COLO668 (cell line): Measurements from ENCODE around the gene NOD1.

Experiments
- DNase-seq: peaks from one replicate; lab custom pipeline; 2025; ENCODE audit not compliant: unreplicated experiment; lab: John Stamatoyannopoulos, UW

The NOD1 gene

DNA sequence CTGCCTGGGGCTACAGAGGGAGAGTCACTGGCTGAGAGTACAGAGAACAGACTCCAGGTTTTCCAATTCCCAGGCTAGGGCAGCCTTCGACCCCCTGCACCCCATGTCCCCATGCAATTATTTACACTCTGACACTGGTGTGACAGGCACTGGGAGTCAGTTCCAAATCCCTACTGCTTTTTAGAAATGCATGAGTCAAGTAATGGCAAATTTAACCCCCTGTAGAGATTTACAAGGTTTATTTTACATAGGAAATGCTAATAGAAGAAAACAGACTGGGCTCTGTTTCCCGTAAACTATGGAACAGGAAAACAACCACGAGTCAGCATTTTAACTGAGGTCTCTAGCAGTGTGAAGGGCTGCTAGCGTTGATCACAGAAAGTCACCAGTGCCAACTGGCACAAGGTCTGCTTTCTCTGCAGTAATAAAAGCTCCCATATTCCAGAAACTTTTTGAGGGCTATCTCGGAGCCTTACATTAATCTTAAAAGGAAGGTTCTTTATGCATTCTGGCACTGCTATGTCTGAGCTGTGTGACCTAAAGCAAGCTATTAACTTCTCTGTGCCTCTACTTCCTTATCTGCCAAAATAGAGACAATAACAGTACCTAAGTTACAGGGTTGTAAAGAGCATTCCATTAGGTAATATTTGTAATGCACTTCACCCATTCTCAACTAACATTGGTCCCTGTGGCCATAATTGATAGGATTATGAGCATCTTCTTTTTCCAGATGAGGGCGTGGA is 28.2 kb downstream of the NOD1 start:
- no peak for DNase-seq

DNA sequence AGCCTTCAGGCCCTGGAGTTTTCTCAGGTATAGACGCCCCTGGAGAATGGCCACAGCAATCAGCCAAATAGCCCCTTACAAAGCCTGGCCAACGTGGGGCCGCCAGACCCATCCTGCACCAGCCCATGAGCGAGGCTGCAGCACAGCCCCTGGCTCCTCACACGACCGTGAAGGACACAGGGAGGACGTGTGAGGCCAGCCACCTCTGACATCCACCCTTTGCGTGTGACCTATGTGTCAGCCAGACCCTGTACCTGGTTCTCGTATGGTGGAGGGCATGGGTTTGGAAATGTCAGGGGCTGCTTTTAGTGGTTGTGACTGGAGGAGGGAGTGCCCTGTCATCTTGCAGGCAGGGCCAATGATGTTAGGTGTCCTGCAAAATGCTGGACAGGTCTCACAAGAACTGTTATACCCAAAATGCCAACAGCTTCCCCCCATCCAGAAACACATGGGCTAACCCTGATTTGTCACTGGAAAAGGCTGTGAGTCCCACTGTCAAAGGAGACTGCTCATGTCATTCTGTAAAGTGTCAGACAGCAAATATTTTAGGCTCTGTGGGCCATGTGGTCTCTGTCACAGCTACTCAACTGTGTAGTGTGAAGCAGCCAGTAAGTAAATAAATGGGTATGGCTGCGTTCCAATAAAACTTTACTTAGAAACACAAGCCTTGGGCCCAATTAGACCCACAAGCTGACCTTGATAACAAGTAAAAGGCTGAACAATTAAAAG is 30.0 kb downstream of the NOD1 start:
- no peak for DNase-seq

DNA sequence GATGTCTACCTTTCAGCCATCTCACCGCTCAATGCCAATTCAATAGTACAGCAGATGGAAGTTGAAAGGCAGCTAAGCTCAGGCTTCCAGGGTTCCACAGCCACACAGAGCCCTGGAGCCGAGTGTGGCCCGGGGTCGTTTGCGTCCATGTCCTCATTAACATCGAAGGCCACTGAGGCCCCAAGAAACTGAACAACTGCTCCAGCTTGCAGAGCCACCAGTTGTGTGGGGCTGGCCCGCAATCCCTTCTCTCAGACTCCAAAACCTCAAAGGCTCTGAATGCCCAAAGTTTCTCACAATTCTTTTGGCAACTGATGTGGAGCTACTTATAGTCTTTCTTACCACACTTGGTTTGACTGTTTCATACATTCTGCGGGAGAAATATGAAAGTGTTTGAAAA is 31.1 kb downstream of the NOD1 start:
- no peak for DNase-seq

DNA sequence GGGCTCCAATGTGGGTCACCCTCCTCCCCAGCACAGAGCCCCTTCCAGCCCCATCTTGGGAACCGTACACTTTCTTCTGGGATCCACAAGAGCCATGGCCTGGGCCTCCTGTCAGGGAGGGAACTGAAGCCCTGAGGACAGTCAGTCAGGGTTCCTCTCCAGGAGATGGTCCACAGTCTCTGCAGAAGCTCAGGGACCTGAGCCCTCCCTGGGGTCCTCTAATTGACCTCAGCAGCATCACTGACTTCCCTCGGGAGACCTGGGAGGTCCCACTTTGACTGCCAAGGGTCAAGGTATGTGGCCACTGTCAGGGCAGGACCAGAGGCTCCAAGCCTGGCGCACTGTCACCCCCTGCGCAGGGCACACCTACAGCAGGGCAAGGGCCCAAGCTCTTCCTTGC is 32.3 kb downstream of the NOD1 start:
- DNase-seq = no peak

DNA sequence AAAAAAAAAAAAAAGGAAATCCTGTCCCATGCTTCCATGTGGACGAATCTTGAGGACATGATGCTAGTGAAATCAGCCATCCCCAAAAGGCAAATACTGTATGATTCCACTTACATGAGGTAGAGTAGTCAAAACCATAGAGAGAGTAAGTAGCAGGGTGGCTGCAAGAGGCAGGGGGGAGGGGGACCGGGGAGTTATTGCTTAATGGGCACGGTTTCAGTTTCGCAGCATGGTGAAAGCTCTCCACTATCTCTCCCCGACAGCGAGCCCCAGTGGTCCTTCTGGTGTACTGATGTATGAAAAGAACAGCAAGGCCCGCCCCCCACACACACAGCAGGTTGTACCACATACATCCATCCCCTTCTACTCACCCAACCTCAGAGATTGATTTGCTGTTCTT is 32.8 kb downstream of the NOD1 start:
- no peak for DNase-seq

DNA sequence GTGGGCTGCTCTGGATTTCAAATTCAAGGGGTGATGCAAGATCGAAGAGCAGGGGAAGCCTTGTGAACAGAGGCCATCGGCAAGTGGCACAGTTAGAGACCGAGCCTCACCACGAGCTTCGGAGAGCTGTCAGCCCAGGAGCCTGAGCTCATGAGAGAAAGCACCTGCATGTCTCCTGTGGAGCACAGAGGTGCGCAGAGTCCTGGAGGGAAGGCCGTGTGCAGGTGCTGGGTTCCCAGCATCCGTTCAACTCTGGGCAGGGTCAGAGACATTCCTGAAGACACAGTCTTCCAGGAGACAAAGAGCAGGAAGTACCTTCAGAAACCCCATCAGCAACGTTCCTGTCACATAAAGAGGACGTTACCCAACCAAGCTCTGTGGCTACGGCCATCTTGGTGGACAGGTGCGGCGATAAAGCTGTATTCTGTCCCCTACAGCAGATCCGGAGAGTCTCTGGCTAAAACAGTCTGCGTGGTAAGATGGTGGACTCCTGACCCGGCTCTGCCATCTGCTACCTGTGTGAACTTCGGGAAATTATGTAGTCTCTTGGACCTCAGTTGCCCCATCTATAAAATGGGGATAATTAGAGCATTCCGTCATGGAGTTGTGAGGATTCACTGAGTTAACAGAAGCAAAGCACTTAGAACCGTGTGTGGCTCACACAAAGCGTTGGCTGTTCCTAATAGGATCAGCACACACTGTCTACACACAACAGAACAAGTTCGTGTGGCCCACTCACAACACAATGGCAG is 40.6 kb downstream of the NOD1 start:
- DNase-seq = no peak

DNA sequence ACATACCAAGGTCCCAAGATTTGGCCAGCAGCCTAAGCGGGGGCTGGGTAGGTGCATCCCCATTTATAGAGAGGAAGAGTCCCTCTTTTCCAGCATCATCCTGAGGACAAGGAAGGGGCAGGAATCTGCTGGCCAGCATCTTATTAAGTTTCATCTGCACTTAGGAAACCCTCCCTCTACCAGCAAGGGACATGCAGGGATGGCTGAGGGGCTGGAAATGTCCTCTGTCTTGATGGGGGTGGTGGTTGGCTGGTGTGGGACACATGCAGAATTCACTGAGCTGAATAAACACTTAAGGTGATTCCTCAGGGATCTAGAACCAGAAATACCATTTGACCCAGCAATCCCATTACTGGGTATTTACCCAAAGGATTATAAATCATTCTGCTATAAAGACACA is 42.1 kb downstream of the NOD1 start:
- DNase-seq = peak; percentile 24

DNA sequence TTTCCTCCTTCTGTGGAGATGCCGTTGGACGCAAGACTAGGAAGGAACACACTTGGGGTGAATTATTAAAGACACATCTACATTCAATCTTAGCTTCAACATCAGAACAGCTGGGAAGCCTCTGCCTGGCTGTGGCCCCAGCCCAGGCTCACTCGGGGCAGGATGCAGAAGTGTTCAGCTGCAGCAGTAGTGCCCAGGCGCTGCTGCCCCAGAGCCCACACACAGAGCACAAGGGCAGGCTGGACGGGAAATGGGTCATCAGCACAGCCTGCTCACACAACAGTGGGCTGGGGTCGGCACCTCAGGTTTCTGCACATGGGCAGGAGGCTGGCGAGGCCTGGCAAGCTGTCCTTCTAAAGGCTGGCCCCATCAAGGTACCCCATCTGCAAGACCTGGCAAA is 42.5 kb downstream of the NOD1 start:
- no peak for DNase-seq

DNA sequence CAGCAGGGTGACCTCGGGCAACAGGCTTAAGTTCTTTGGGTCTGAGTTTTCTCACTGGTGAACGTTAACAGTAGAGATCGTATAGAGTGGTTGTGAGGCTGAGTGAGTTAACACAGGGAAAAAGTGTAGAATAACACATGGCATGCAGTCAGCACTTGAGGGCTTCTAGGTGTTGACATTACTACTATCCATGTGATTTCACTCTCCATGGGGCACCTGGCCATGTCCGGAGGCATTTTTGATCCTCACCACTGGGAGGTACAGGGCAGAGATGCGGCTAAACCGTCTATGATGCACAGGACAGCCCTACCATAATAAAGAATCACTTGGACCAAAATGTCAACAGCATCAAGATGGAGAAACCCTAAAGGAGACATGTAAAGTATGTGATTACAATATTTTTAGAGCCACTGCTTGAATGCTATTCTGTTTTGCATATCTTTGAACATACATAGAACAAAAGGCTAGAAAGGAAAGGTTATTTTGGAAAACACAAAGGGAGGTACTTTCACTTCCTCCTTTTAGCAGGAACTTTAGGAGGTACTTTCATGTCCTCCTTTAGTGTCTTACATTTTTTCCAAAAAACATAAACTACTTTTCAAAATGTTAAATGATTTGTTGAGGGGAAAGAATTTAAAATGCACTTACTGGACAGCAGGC is 44.3 kb downstream of the NOD1 start:
- DNase-seq = peak; percentile 53

DNA sequence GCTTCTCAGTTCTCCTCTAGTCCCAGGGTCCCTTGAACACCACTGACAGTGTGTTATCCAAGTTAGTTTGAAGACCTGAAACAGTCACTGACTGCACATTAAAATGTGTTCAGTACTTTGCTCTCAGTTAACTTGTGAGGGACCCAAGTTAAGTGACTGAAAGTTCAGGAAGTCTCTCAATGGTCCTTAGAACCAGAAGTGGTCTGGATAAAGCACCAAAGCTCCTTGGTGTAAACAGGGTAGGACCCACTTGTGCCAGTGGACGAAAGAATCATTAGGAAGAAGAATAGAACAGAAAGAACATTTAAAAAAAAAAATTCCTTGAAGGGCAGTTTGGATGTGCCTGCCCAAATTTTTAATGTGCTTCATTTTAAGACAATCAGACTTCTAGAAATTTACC is 45.1 kb downstream of the NOD1 start:
- DNase-seq = no peak

DNA sequence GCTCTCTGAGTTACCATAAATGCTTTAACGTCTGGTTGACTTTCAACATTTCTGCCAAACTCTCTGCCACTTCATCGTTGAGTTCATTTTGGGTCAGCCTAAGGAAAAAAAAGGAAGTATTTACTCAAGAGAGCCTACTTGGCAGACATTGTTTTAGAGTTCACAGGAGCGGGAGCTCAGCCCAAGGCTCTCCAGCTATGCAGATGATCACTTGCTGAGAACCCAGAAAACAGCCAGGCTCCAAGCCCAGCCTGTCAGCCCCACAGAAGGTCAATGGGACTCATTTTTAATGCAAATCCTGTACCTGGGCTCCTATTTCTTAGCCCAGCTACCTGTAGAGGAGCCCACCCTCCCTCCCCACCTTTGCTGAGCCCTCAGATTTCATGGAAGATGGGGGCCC is 45.5 kb downstream of the NOD1 start:
- DNase-seq = no peak

DNA sequence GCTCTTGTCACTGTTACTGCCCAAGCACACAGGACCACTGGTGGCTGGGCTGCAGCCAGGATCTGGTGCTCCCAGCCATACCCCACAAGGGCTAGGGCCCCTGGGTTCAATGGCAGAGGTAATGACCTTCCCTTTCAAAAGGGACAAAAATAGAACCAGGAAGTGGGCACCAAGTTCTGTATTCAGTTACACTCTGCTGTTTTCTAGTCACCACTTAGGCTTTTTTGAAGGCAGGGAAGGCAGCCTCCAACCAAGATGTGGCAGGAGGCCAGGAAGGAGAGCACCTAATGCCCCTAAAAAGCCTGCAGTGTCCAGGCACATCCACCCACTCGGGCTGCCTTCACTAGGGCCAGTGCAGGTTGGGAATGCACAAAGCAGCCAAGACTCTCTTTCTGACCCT is 47.8 kb downstream of the NOD1 start:
- DNase-seq = no peak

DNA sequence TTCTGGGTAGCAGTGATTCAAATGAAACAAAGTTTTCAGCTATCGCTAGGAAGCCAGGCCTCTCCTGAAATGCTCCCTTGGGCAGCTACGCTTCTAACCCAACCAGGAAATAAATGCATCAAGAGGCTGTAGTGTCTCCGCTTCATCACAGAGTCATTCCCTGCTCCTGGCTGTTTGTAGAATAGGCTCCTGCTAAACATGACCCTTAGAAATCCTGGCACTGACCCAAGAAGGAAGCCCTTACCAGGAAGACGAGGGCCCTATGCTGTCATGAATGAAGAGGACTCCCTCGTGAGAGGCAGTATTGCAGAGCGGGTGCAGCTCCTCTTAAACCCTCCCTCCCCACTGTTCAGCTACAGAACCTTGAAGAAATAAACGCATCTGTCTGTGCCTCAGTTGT is 48.3 kb downstream of the NOD1 start:
- DNase-seq = peak; percentile 38

DNA sequence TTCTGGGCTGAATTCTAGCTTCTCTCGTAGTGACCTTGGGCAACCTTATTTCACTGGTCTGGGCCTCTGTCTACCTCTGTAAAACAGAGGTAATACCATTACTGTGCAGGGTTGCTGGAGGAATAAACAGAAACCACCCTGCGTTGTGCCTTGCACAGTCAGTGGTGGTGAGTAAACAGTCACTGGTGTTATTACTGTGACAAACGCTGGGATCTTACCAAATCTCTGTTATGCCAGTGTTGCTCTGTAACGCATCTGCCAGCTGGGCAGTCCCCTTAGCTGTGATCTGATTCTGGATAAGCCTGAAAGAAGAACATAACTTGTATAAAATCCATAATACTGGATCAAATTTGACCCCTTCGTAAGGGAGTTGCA is 49.4 kb downstream of the NOD1 start:
- no peak for DNase-seq

DNA sequence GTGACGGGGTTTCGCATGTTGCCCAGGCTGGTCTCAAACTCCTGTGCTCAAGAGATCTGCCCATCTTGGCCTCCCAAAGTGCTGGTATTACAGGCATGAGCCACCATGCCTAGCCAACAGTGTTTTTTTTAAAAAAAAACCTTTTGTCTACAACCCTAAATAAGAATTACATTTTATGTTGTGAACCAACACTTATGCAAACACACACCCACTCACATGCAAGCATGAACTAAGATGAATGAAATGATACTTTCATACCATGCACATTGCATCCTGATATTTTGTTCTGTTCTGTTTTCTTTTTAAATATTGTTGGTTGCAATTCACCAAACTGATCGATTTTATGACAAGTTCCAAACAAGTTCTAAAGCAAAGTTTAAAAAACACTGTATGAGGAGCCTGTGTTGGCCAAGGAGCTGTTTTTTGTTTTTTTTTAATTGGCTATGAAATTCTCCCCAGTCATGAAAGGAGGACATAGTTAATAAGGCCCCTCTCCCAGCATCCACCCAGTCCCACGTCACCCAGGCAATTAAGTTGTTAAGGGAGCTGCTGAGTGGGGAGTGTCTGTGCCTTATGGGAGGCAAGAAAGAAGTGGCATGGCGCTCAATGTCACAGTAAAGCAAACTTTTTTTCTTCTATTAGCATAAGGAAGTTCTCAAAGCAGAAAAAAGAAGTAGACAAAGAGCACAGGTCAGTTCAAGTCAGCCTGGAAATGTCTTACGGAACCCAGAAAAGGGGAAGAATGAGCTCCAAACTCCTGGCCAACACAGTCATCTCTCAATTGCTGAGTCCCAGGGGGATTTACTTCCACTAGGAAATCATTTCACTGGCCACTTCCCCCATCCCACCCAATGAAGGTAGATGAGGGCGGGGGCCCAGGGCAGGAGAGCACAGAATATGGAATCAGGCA is 50.1 kb downstream of the NOD1 start:
- DNase-seq = no peak

DNA sequence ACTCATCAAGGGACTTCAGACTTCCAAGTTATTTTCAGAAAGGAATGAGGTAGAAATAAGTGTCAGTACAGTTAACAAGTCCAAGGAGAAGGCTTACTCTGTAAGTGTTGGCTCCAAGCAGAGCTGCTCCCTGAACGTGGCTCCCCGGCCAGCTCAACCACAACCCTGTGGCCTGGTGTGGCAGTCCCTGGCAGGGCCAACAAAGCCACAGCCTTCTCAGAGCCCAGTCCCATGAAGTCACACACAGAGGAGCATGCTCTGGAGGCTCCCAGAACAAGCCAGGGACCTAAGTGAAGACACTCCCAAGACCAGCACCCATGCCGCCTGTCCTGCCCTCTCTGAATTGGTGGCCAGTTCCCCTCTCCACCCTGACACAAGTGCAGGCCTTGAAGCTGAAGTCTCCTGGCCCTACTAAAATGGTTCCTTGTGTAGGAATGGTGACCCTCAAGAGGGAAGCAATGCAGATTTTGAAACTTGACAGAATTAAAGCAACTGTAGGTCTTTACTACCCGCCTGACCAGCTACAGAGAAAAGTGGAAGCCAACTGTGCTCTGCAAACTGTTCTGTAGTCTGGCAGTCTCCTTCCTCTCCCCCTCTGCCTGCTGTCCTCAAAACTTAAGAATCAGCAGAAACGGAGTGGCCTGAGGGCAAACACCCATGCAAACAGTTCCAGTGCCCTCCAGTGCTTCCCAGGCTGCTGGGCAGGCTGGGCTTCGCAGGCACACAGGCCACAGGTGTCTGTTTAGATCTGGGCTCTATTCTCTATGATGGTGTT is 51.1 kb downstream of the NOD1 start:
- no peak for DNase-seq

DNA sequence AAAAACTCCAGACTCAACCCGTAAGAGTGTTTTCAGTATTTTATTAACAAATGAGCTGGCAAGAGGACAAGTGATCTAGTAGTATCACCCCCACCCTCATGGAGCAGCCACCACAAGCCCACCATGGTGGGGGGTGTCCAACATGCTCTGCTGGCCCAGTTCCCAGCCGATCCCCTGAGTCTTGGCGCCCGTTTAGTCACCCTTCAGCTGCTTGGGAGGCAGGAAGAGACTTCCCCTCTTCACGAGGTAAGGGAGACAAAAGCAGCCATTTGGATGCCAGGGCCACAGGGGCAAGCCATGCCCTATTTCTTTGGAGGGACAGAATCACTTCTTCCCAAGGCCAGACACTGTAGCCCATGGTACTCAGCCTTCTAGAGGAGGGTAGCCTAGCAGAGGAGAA is 54.1 kb downstream of the NOD1 start:
- no peak for DNase-seq

DNA sequence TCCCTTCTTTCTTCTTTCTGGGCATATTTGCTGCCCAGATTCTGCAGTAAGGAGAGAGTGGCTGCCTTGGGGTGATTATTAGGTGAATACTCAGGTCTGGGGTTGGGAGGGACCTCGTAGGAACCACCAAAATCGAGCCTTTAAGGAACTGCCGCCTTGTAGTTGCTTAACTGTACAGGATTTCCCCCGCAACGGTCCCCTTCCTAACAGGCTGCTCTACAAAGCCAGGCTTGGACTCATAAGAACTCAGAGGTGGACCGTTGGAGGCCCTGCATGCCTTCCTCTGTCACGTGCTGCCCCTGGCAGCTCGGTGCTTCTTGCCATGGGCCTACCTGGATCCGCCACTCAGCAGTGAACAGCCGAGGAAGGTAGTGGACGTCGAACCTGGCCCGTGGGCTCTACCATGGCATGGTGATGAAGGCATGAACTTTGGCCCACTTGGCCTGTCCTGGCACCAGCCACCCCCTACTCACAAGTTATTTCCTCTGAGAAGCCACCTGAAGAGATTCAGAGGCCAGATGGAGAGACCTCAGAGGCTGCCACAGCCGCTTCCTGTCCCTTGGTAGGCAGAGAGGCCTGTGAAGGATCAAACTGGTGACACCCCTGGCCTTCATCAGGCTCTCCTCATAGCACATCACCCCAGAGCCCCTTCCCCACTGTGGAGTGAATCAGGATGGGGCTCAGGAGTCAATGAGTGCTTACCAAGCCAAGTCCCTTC is 54.6 kb downstream of the NOD1 start:
- DNase-seq = no peak

DNA sequence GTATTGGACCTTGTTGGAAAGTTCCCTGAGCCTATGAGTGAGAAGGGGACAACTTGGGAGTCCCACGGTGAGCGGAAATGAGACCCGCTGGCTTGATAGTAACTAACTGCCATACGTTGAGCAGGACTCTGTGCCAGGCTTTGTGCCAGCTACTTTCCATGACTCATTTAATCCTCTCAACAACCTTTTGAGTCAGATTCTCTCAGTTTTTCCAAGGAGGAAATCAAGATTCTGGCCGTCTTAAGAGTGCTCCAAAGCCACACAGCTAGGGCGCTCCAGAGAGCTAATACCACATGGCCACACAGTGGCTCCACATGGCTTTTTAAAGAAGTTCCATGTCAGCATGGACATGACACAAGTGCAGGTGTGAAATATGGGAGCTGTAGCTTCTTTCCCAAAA is 55.7 kb downstream of the NOD1 start:
- DNase-seq = no peak
